ENCODE data around the gene XPNPEP2. TPM values are rescaled to one million over a fixed set of nuclear protein-coding genes. Genes with fewer than 3 reads are reported as not detected.

The XPNPEP2 gene
- total RNA-seq, 1 experiment from 2014 or later, result not detected

DNA sequence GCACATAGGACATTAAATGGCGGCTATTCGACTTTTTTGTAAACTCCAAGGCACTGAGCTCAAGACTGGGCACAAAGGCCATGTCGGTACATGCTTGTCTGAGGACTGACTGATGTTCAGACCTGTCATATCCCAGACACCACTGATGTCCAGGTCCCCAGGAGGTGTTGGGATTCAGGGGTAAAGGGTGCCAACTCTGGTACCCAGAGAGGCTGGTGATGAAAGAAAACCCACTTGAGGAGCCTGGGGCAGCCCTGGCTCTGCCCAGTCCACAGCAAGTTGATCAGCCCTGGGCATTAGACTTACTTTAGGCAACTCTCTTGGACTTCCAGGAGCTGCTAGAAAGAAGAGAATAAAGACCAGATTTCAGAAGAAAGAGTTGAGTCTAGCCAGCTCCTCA, 59.7 kb downstream of the XPNPEP2 start:
- H3K4me1 ChIP-seq (ENCODE audit: insufficient read depth, low read length), result no peaks in the 10 kb centered on the region
- H2AFZ ChIP-seq (ENCODE audit: low read length), result no peak overlapping the region
- DNase-seq (no peak), ATAC-seq (no peak)
- H3K9me2 ChIP-seq (replicated peaks; ENCODE audit: low read length), result no peaks in the 10 kb centered on the region
- ChIA-PET POLR2A (ENCODE audit: unreplicated experiment) (no interaction called here), CTCF (no interaction called here)
- H3K36me3 ChIP-seq (ENCODE audit: low read depth, low read length), result no peaks in the 10 kb centered on the region
- H3F3A ChIP-seq (ENCODE audit: low read length, unreplicated experiment), result no peaks in the 10 kb centered on the region
- H3K79me2 ChIP-seq (ENCODE audit: low read length), result no peaks in the 10 kb centered on the region
- no peak overlapping the region for H3K27ac ChIP-seq (ENCODE audit: low read length)
- no peak overlapping the region for H3K4me2 ChIP-seq (ENCODE audit: low read length)
- H3K9ac ChIP-seq (ENCODE audit: low read length), result no peak overlapping the region
- H3K4me3 ChIP-seq (ENCODE audit: low read length), result no peak overlapping the region
- no peaks in the 10 kb centered on the region for H3K27me3 ChIP-seq (ENCODE audit: low read length)
- intact Hi-C loops (cut with micrococcal nuclease), result no loop called here
- no peaks in the 10 kb centered on the region for H3K9me3 ChIP-seq (ENCODE audit: low read length)
- no TSS peak for BruUV-seq (replicated peaks)
- H4K20me1 ChIP-seq (ENCODE audit: low read length), result no peaks in the 10 kb centered on the region
- TF ChIP-seq EZH2phosphoT487 (IDR thresholded peaks at IDR 0.05; ENCODE audit: borderline replicate concordance, low read length), result no peak
- TF ChIP-seq EZH2 (IDR thresholded peaks at IDR 0.05; ENCODE audit: low read length, unreplicated experiment), result no peak

DNA sequence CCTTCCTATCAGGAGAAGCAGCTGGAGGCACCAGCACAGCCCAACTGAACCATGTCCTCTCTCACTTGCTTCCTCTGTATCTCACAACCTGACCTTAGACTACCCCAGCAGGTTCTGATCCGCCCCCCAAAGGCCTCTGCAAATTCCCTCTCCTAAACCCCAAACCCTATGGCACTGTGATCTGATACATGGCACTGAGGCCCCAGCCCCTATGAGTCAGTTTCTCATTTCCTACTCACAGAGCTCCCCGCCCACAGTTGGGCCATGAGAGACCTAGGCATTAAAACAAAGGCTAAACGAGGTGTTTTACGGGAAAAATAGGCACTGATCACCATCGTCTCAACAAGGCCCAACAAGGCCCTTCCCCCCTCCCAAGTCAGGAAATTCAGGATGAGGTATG, 60.1 kb downstream of the XPNPEP2 start:
- CTCF ChIA-PET, result no interaction called here
- TF ChIP-seq EZH2phosphoT487 (IDR thresholded peaks at IDR 0.05; ENCODE audit: borderline replicate concordance, low read length), result no peak
- TF ChIP-seq, protein P1, sequence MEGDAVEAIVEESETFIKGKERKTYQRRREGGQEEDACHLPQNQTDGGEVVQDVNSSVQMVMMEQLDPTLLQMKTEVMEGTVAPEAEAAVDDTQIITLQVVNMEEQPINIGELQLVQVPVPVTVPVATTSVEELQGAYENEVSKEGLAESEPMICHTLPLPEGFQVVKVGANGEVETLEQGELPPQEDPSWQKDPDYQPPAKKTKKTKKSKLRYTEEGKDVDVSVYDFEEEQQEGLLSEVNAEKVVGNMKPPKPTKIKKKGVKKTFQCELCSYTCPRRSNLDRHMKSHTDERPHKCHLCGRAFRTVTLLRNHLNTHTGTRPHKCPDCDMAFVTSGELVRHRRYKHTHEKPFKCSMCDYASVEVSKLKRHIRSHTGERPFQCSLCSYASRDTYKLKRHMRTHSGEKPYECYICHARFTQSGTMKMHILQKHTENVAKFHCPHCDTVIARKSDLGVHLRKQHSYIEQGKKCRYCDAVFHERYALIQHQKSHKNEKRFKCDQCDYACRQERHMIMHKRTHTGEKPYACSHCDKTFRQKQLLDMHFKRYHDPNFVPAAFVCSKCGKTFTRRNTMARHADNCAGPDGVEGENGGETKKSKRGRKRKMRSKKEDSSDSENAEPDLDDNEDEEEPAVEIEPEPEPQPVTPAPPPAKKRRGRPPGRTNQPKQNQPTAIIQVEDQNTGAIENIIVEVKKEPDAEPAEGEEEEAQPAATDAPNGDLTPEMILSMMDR (conservative IDR thresholded peaks at IDR 0.05; ENCODE audit: low read depth, low read length), result no peak
- no peak for TF ChIP-seq EZH2 (IDR thresholded peaks at IDR 0.05; ENCODE audit: low read length, unreplicated experiment)
- Histone ChIP-seq H2AFZ (ENCODE audit: low read length) (no peak overlapping the region), H3K4me3 (ENCODE audit: low read length) (no peak overlapping the region), H3K79me2 (ENCODE audit: low read length) (no peaks in the 10 kb centered on the region), H3K36me3 (ENCODE audit: low read depth, low read length) (no peaks in the 10 kb centered on the region), H4K20me1 (ENCODE audit: low read length) (no peaks in the 10 kb centered on the region), H3K4me1 (ENCODE audit: insufficient read depth, low read length) (no peaks in the 10 kb centered on the region), H3K9ac (ENCODE audit: low read length) (no peak overlapping the region), H3K27me3 (ENCODE audit: low read length) (no peaks in the 10 kb centered on the region), H3K27ac (ENCODE audit: low read length) (no peak overlapping the region), H3K9me3 (ENCODE audit: low read length) (no peaks in the 10 kb centered on the region), H3F3A (ENCODE audit: low read length, unreplicated experiment) (no peaks in the 10 kb centered on the region), H3K4me2 (ENCODE audit: low read length) (no peak overlapping the region), H3K9me2 (replicated peaks; ENCODE audit: low read length) (no peaks in the 10 kb centered on the region)
- no TSS peak for BruUV-seq (replicated peaks)
- POLR2A ChIA-PET (ENCODE audit: unreplicated experiment), result no interaction called here
- DNase-seq (no peak), ATAC-seq (no peak)
- intact Hi-C loops (cut with micrococcal nuclease), result no loop called here

DNA sequence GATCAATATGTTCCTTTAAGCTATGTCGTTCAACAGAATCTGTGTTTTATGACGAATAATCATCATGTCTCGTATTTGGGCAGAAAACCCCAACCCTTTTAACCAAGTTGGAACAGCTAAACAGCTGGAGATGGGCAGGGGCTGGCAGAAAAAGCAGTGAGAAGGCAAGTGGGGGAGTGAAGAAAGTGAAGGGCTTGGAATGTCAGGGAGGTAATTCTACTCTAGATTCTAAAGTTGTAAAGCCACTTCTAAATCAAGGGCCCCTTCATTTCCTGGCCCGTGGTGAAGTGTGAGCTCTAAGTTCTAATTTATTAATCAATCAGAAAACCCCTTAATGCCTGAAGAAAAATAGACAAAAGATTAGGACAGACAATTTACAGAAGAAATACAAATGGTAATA, 61.4 kb downstream of the XPNPEP2 start:
- H3K4me2 ChIP-seq (ENCODE audit: low read length), result no peak overlapping the region
- TF ChIP-seq, protein P1 (conservative IDR thresholded peaks at IDR 0.05; ENCODE audit: low read depth, low read length), result no peak
- TF ChIP-seq EZH2 (IDR thresholded peaks at IDR 0.05; ENCODE audit: low read length, unreplicated experiment) (no peak), EZH2phosphoT487 (IDR thresholded peaks at IDR 0.05; ENCODE audit: borderline replicate concordance, low read length) (no peak)
- H3K9me2 ChIP-seq (replicated peaks; ENCODE audit: low read length), result no peaks in the 10 kb centered on the region
- H3K4me1 ChIP-seq (ENCODE audit: insufficient read depth, low read length), result no peaks in the 10 kb centered on the region
- no peaks in the 10 kb centered on the region for H3F3A ChIP-seq (ENCODE audit: low read length, unreplicated experiment)
- DNase-seq, result no peak
- no peak overlapping the region for H3K27ac ChIP-seq (ENCODE audit: low read length)
- intact Hi-C loops (cut with micrococcal nuclease), result no loop called here
- no peaks in the 10 kb centered on the region for H4K20me1 ChIP-seq (ENCODE audit: low read length)
- H3K27me3 ChIP-seq (ENCODE audit: low read length), result no peaks in the 10 kb centered on the region
- H3K9me3 ChIP-seq (ENCODE audit: low read length), result no peaks in the 10 kb centered on the region
- CTCF ChIA-PET, result no interaction called here
- POLR2A ChIA-PET (ENCODE audit: unreplicated experiment), result no interaction called here
- no peak overlapping the region for H2AFZ ChIP-seq (ENCODE audit: low read length)
- H3K9ac ChIP-seq (ENCODE audit: low read length), result no peak overlapping the region
- BruUV-seq (replicated peaks), result no TSS peak
- no peak overlapping the region for H3K4me3 ChIP-seq (ENCODE audit: low read length)
- no peak for ATAC-seq
- no peaks in the 10 kb centered on the region for H3K79me2 ChIP-seq (ENCODE audit: low read length)
- H3K36me3 ChIP-seq (ENCODE audit: low read depth, low read length), result no peaks in the 10 kb centered on the region
